ENCODE results near the gene GLCE. TPM values are rescaled to one million over a fixed set of nuclear protein-coding genes. Genes with fewer than 3 reads are reported as not detected.

Gene GLCE
- total RNA-seq, 1 donor from 2014 or later = 33.8 TPM

GRCh38 chr15:69320977-69321554, 160.6 kb downstream of the GLCE start:
- Mint-ChIP-seq H3K9me3 (no peaks in the 10 kb centered on the region), H3K27ac (no peak overlapping the region), H3K4me1 (ENCODE audit: unreplicated experiment) (peaks cover 27% of the 10 kb centered on the region), H3K36me3 (no peaks in the 10 kb centered on the region), H3K4me3 (no peak overlapping the region), H3K27me3 (no peaks in the 10 kb centered on the region)
- no peak for DNase-seq (ENCODE audit: extremely low spot score, unreplicated experiment)
- TF ChIP-seq CTCF (conservative IDR thresholded peaks at IDR 0.05) = no peak

Other genes starting within 250 kb of the GLCE start
- gene SPESP1, start 230.1 kb upstream of the GLCE start, total RNA-seq (ENCODE audit: low replicate concordance) = not detected in 2 replicates
- 0.12 TPM in 1 of 2 replicates, not detected in the other for gene NOX5, start 145.9 kb upstream of the GLCE start, total RNA-seq (ENCODE audit: low replicate concordance)
- gene PAQR5, start 138.3 kb downstream of the GLCE start, total RNA-seq (ENCODE audit: low replicate concordance) = 7.8 and 22.3 TPM in 2 replicates

Measured in type B pancreatic cell (in vitro differentiated cells).